GM21381 (cell line): ENCODE data around the gene FAM120B.
"Not testable (repeated sequence)": the region's sequence is repeated elsewhere in the genome, so short reads cannot be mapped to it uniquely, and the experiment has no call there.

Experiments used
- ATAC-seq: cut with Tn5 transposase; IDR thresholded peaks from one replicate; pipeline ENCODE4 v1.9.1; 2021; ENCODE audit warnings: mild to moderate bottlenecking, moderate library complexity; ENCODE audit not compliant: unreplicated experiment

Gene FAM120B

GRCh38 chr6:170347975-170348374, 41.4 kb downstream of the FAM120B start:
- ATAC-seq = no peak

DNA sequence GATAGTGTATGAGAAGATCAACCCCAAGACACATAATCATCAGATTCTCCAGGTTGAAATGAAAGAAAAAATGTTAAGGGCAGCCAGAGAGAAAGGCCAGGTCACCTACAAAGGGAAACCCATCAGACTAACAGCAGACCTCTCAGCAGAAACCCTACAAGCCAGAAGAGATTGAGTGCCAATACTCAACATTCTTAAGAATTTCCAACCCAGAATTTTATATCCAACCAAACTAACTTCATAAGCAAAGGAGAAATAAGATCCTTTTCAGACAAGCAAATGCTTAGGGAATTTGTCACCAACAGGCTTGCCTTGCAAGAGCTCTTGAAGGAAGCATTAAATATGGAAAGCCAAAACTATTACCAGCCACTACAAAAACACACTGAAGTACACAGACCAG, 44.9 kb downstream of the FAM120B start:
- ATAC-seq = not testable (repeated sequence)

GRCh38 chr6:170355190-170355589, 48.6 kb downstream of the FAM120B start:
- not testable (repeated sequence) for ATAC-seq

DNA sequence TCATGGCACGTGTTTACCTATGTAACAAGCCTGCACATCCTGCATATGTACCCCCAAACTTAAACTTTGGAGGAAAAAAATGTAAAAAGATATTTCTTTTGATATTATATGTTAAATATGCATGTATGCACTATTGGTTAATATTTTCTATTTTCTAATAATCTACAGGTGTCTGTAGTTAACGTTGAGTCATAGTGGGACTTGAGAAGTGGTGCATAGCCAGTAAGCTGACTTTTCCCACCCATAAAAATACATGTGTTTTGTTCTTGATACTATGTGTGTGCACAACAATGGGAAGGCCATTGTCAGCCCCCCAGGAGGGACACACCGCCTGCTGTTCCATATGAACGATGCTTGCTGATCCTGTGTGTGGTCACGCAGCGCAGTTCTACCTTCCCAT, 49.1 kb downstream of the FAM120B start:
- ATAC-seq = no peak

- ATAC-seq = no peak
Measured at GRCh38 chr6:170357812-170358211, 51.3 kb downstream of the FAM120B start.

- no peak for ATAC-seq
Measured at GRCh38 chr6:170358496-170358895, 51.9 kb downstream of the FAM120B start.

GRCh38 chr6:170360476-170360875, 53.9 kb downstream of the FAM120B start:
- ATAC-seq = no peak

DNA sequence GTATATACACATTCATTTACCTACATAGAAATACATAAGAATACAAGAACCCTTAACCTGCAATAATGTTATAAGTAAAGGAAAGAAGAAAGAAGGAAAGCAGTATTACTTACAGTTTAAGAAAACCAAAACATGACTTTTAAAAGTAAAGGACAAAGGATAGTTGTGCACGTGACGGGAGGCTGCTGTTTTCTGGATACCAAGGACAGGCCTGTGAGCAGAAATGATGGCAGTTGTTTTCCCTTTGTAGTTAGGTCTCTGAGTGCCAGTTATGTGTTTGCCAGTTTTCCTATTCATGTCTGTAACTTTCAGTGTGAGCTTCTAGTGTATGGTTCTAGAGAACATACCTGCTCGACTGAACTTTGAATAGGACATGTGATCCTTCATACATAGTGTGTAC, 54.8 kb downstream of the FAM120B start:
- ATAC-seq = no peak

GRCh38 chr6:170362121-170362520, 55.6 kb downstream of the FAM120B start:
- ATAC-seq = no peak

- no peak for ATAC-seq
Measured at GRCh38 chr6:170363255-170363654, 56.7 kb downstream of the FAM120B start.

DNA sequence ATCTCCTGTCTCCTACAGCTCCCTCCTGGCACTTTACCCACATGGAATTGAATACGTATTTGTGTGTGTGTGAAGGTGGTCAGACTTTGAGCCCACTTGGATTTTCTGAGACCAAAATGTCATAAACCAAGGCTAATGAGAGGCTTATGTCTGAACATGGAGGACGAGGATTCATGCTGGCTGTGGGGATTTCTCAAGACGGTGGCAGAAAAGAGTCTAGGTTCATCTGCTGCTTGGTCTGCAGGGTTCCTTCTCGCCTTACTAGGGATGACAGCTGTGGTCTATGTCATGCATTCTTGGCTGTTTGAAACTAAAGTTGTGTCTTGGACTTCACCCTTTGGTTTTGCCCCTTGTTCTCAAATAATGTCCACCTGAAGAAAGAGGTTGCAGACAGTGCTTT, 58.6 kb downstream of the FAM120B start:
- no peak for ATAC-seq

DNA sequence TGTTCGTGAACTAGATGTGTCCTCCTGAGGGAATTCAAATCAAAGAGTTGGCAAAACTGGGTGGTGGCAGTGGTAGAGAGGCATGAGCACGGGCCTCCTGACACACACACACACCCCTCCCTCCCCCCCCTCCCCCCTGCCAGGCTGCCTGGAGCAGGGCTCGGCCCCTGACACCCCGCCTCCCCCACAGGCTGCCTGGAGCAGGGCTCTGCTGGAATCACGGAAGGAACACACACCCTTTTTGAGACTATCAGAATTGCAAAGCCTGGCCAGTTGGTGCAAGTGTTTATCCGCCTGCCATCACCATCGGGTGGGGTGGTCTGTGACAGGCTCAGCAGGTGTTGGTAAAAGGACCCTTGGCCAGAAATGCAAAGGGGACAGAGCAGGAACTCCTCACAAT, 59.0 kb downstream of the FAM120B start:
- ATAC-seq = no peak

DNA sequence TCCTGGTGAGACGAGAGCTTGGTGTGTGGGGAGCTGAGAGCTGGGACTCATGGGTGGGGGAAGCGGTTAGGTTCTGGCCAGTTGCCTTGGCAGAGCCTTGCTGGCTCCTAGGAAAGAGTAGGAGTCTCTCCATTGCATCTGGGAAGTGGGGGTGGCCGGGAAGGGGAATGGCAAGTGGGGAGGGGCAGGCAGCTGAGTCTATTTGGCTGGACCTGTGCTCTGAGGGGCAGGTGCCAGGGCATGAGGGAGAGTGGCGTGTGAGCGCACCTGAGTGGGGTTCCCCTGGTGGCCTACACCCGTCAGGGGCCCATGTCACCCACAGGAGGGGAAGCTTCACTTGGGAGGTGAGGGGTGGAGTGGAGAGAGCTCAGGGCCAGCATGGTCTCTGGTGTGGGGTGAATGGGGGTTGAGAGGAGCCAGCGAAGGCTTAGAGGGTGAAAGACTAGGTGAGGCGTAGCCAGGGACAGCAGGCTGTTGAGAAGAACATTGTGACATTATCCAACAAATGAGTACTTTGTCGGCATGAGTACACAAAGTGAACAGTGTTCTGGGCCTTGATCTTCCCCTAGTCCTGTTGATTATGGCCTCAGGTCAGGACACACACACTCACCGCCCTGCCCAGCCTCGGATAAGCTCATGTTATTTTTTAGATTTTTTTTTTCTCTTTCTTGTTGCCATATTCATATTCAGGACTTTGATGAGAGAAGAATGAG, 59.8 kb downstream of the FAM120B start:
- no peak for ATAC-seq

DNA sequence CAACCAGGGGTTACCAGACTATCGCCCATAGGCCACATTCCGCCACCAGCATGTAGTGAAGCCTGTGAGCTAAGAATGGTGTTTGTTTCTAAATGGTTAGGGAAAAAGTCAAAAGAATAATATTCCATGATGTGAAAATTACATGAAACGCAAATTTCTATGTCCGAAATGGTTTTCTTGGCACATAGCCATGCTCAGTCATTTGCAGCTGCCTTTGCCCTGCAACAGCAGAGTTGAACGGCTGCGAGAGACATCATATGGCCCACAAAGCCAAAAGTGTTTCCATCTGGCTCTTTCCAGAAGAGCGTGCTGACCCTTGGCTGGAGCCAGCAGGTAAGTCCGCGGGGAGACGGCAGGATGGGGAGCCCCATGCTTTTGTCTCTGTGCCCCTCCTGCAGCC, 60.7 kb downstream of the FAM120B start:
- no peak for ATAC-seq

- ATAC-seq = no peak
Measured at GRCh38 chr6:170368544-170368943, 62.0 kb downstream of the FAM120B start.

DNA sequence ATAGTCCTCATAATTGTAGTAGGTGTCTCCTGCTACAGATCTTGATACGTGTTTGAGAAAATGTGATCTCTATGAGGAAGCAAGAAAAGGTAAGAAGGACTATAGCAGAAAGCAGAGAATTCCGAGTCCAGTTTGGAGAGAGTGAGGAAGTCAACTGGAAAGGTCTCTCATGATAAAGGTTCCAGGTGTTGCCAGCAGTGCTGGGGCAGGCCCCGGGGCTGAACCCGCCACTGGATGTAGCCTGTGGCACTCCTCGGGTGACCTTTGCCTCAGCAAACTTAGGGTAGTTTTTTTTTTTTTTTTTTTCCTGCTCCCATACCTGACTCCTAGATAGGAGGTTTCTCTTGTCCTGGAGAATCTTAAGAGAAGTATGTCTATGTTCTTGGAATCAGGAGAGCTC, 62.8 kb downstream of the FAM120B start:
- ATAC-seq = no peak

DNA sequence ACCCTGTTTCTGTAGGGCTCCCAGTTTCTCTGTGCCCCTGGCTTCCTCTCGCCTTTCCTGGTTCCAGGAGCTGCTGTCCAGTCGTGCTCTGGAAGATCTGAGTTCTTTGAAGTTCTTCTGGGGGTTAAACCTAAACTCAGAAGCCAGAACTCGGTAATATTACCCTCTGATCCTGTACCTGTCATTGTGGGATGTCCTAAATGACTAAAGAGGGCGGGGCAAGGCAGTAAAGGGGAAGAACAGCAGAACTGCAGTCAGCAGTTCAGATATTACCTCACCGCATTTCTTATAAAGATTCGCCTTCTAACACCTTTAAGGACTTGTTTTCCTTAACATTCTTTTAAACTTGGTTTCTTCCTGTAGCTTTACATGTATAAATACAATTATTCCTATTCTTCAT, 63.9 kb downstream of the FAM120B start:
- no peak for ATAC-seq

- no peak for ATAC-seq
Measured at GRCh38 chr6:170371080-170371479, 64.5 kb downstream of the FAM120B start.

- no peak for ATAC-seq
Measured at GRCh38 chr6:170371588-170371987, 65.0 kb downstream of the FAM120B start.

GRCh38 chr6:170372380-170373325, 66.1 kb downstream of the FAM120B start:
- ATAC-seq = no peak

DNA sequence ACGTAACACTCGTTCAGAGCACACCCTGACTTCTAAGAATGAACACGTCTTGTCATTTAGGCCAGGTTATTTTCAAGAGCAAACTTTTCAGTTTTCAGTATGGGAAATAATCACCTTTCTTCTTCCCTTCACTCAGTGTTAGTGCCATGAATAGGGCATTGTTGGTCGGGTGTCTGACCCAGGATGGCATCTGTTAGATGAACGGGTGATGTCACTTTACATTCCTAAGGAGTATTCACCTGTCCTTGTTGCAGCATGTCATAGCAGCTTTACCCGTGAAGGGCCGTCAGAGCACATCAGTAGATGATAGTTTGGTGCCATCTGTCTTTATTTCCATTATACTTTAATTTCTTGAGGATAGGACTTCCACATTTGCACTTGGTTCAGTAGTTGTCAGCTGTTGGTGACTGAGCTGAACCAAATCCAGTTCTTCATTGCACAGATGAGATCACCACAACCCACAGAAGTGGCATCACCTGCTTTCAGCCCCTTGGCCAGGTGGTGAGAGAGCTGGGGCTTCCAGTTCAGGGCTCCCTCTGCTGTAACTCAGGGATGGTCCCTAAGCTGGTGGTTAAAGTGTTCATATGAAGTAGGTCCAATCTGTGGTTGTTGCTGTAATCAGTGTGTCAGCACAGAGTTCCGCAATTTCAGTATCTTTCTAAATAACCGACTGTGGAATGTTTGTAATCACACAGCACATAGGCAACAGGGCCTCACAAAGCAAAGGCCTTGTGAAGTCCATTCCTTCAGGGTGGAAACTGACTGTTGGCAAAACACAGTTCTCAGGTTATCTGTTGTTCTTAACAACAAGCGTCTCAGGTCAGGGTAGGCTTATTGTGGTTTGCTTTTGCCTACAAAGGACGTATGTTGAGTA, 68.2 kb downstream of the FAM120B start:
- ATAC-seq = no peak
